Measurements from ENCODE around the gene MACROD2. TPM values are rescaled to one million over a fixed set of nuclear protein-coding genes. Genes with fewer than 3 reads are reported as not detected.

Gene MACROD2
- polyA plus RNA-seq, 1 donor from 2014 or later: 23.2 TPM

DNA sequence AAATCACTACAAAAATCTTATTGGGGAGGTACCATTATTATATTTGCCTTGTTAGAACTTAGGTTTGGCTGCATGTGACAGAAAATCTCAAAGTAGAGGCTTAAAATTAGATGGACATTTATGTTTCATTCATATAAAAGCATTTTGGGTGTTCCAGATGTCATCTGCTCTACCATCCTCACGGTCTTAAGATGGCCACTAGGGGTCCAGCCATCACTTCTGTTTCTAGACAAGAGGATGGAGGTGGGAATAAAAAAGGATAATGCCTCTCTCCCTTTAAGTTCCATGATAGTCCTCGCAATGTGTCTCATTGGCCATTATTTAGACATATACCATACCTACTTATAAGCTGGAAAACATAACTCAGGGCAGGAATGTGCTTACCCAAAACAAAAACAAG is 1648.4 kb downstream of the MACROD2 start:
- H3K79me2 ChIP-seq (replicated peaks; ENCODE audit: insufficient read depth, low read length): no peaks in the 10 kb centered on the region

GRCh38 chr20:15645816-15646215 is 1650.5 kb downstream of the MACROD2 start:
- Histone ChIP-seq H3K36me3 (ENCODE audit: insufficient read depth, low read length) (no peaks in the 10 kb centered on the region), H3K9me2 (ENCODE audit: insufficient read depth, low read length) (no peaks in the 10 kb centered on the region), H3K27me3 (ENCODE audit: insufficient read depth, low read depth, low read length) (no peaks in the 10 kb centered on the region), H3K4me3 (ENCODE audit: low read length) (no peak overlapping the region), H2AFZ (ENCODE audit: low read depth, low read length) (no peak overlapping the region), H3K9ac (ENCODE audit: low read length) (no peak overlapping the region), H3K79me2 (replicated peaks; ENCODE audit: insufficient read depth, low read length) (no peaks in the 10 kb centered on the region), H3K9me3 (ENCODE audit: low read length) (no peaks in the 10 kb centered on the region), H3K27ac (ENCODE audit: low read length) (no peak overlapping the region), H3K4me2 (ENCODE audit: low read length) (no peak overlapping the region), H4K20me1 (ENCODE audit: insufficient read depth) (no peaks in the 10 kb centered on the region), H3F3A (ENCODE audit: insufficient read depth, low read length, poor library complexity, severe bottlenecking) (no peaks in the 10 kb centered on the region)
- TF ChIP-seq RAD21 (conservative IDR thresholded peaks at IDR 0.05) (no peak), MXI1 (conservative IDR thresholded peaks at IDR 0.05; ENCODE audit: poor library complexity, severe bottlenecking) (no peak), EP300 (conservative IDR thresholded peaks at IDR 0.05; ENCODE audit: poor library complexity, severe bottlenecking) (no peak), POLR2AphosphoS5 (IDR thresholded peaks at IDR 0.05) (no peak), TAF1 (IDR thresholded peaks at IDR 0.05; ENCODE audit: low read depth) (no peak), SMC3 (conservative IDR thresholded peaks at IDR 0.05; ENCODE audit: poor library complexity) (no peak), REST (IDR thresholded peaks at IDR 0.05; ENCODE audit: borderline replicate concordance) (no peak)
- TF ChIP-seq, protein P1, sequence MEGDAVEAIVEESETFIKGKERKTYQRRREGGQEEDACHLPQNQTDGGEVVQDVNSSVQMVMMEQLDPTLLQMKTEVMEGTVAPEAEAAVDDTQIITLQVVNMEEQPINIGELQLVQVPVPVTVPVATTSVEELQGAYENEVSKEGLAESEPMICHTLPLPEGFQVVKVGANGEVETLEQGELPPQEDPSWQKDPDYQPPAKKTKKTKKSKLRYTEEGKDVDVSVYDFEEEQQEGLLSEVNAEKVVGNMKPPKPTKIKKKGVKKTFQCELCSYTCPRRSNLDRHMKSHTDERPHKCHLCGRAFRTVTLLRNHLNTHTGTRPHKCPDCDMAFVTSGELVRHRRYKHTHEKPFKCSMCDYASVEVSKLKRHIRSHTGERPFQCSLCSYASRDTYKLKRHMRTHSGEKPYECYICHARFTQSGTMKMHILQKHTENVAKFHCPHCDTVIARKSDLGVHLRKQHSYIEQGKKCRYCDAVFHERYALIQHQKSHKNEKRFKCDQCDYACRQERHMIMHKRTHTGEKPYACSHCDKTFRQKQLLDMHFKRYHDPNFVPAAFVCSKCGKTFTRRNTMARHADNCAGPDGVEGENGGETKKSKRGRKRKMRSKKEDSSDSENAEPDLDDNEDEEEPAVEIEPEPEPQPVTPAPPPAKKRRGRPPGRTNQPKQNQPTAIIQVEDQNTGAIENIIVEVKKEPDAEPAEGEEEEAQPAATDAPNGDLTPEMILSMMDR (IDR thresholded peaks at IDR 0.05; ENCODE audit: poor library complexity, severe bottlenecking): no peak

More for the DNA sequence above, 1648.4 kb downstream of the MACROD2 start:
- Histone ChIP-seq H3K9me2 (ENCODE audit: insufficient read depth, low read length) (no peaks in the 10 kb centered on the region), H3F3A (ENCODE audit: insufficient read depth, low read length, poor library complexity, severe bottlenecking) (no peaks in the 10 kb centered on the region), H3K9ac (ENCODE audit: low read length) (no peak overlapping the region), H3K27me3 (ENCODE audit: insufficient read depth, low read depth, low read length) (no peaks in the 10 kb centered on the region), H3K4me3 (ENCODE audit: low read length) (no peak overlapping the region), H3K4me2 (ENCODE audit: low read length) (no peak overlapping the region), H3K27ac (ENCODE audit: low read length) (no peak overlapping the region), H2AFZ (ENCODE audit: low read depth, low read length) (no peak overlapping the region), H3K9me3 (ENCODE audit: low read length) (no peaks in the 10 kb centered on the region), H4K20me1 (ENCODE audit: insufficient read depth) (no peaks in the 10 kb centered on the region), H3K36me3 (ENCODE audit: insufficient read depth, low read length) (no peaks in the 10 kb centered on the region)
- TF ChIP-seq TAF1 (IDR thresholded peaks at IDR 0.05; ENCODE audit: low read depth) (no peak), SMC3 (conservative IDR thresholded peaks at IDR 0.05; ENCODE audit: poor library complexity) (no peak), EZH2 (IDR thresholded peaks at IDR 0.05; ENCODE audit: borderline replicate concordance, insufficient read depth, low read length, poor library complexity, severe bottlenecking) (no peak), EP300 (conservative IDR thresholded peaks at IDR 0.05; ENCODE audit: poor library complexity, severe bottlenecking) (no peak), POLR2AphosphoS5 (IDR thresholded peaks at IDR 0.05) (no peak), REST (IDR thresholded peaks at IDR 0.05; ENCODE audit: borderline replicate concordance) (no peak), MXI1 (conservative IDR thresholded peaks at IDR 0.05; ENCODE audit: poor library complexity, severe bottlenecking) (no peak), RAD21 (conservative IDR thresholded peaks at IDR 0.05) (no peak)
- TF ChIP-seq, protein P1 (IDR thresholded peaks at IDR 0.05; ENCODE audit: poor library complexity, severe bottlenecking): no peak
